GM18873 (cell line): Measurements from ENCODE around the gene CFAP77.

ENCODE experiments used
- ATAC-seq: cut with Tn5 transposase; IDR thresholded peaks from one replicate; pipeline ENCODE4 v1.9.1; 2021; ENCODE audit warnings: mild to moderate bottlenecking, moderate library complexity, moderate number of reproducible peaks; ENCODE audit not compliant: unreplicated experiment, low FRiP score

The CFAP77 gene

DNA sequence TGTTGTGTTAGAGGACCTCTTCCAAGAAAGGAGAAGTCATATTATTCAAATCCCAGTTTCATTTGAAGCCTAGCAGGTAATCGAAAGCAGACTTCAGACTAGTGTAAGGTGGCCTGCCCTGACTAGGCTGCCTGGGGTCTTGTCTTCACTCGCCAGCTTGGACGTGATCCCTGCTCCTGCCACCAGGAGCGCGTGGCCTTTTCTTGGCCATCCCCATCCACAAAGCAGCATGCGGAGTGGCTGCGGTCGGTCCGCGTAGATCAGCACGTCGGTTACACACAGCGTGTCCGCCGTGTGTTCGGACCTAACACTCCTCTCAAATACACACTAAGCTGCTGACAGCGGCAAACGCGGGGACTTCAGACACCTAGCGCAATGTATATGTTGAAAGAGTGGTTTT is 37.3 kb downstream of the CFAP77 start:
- ATAC-seq = no peak

DNA sequence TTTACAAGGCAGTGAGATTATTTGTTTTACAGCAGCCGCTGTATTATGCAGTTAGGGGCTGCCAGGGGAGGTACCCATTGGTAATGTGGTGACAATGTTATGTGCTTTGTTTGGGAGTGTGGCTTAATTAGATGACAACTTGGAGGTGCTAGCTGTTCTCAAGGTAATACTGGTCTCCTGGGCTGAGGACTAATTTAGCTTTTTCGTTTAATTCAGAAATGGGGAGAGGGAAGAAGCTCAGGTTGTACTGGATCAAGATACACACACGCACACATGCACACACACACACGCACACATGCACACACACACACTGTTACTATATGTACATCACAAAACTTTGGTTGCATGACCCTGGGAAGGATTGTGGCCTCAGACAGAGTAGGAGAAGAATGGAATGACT is 37.9 kb downstream of the CFAP77 start:
- no peak for ATAC-seq

DNA sequence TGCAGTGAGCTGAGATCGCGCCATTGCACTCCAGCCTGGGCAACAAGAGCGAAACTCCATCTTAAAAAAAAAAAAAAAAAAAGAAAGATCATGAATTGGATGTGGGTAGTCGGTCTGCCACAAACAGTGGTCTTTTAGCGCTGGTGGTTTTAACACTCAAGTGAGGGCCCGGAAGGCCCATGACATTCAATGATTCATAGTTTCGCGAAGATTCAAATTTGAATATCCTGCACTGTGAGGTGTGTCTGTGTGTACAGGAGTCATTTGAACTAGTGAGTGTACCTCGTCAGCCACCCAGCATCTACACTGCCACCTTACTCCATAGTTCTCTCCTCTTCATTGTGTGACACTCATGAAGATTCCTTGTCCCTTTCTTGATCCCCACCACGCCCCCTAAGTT is 41.3 kb downstream of the CFAP77 start:
- ATAC-seq = no peak

DNA sequence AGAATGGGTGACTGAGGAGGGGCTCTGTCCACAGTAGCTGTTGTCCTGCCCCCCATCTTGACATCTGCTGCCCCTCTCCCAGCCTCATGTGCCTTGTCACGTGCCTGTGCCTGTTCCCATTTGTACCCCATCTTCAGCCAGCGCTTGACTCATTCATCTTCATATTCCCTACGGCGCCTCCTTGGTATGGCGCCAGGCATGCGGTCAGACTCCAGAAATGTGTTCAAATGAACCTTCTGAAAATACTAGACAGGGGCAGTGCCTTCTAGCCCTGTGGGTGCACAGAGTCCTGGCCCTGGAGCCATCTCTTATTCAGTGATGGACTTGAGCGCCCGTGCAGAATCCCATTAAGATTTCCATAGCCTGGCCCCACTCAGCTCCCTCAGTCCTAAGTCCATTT is 46.2 kb downstream of the CFAP77 start:
- no peak for ATAC-seq

DNA sequence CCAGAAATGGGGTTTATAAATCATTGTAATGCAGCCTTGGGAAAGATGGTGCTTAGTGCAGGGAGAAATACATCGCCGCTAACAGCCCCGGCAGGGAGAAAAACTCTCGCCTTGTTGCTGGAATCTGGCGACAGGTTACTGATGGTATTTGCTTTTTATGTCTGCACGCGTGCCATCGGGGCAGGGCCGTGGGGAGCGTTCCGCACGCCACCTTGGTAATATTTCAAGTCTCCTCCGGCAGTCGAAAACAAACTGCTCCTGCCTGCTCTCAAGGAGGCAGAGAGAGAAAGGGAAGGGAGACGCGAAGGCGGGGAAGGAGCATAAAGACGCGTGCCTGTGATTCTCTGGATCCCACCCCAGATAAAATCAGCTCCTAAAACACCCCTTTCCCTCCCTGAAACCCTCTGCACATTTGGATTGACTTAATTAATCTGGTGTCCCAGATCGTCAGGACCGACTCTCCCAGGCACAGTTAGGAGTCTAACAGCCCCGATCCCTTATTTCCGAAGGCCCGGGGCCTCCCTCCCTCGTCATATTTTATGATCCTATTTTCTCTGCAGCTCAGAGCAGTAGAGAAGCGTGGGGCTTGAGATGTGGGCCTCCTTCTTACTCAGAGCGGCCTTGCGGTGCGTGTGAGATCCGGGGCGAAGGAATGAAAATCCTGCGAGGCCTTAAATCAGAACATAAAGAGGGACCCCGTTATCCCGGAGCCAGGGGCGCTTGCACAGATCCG is 47.7 kb downstream of the CFAP77 start:
- ATAC-seq = no peak

DNA sequence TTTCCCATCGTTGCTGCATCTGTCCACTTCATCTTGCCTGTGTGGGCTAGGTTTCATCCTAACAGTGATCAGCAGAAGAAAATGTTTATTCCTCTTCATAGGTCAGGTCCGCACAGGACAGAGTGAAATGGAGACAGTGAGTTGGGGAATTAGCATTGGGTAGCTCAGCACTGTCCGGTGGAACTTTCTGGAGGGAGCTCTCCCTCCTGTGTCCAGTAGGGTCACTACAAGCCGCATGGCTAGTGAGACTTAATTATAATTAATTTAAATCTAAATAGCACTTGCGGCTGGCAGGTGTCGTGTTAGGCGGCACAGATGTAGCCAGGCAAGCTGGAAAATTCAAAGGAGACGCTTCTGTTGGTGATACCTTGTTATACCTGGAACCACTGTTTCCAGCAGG is 48.4 kb downstream of the CFAP77 start:
- no peak for ATAC-seq

DNA sequence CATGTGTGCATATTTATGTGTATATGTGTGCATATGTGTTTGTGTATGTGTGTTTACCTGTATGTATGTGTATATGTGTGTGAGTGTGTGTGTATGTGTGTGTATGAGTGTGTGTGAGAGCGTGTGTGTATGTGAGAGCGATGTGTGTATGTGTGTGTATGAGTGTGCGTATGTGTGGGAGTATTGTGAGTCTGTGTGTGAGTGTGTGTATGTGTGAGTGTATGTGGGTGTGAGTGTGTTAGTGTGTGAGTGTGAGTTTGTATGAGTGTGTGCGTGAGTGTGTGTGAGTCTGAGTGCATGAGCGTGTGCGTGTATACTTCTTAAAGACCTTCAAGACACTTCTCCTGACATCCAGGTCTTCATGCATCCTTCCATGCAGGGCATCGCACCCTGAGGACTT is 49.6 kb downstream of the CFAP77 start:
- no peak for ATAC-seq

DNA sequence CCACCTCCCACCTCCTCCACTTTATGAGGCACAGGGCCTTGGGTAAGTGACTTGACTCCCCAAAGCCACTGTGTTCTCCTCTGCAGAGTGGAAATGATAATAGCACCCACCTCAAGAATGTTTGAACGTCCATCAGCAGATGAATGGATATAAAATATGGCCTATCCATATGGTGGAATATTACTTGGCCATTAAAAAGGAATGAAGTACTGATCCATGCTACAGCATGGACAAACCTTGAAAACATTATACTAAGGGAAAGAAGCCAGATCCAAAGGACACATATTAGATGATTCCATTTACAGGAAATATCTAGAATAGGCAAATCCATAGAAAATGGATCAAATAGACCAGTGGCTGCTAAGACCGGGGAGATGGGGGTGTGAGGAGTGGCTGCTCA is 50.2 kb downstream of the CFAP77 start:
- no peak for ATAC-seq

DNA sequence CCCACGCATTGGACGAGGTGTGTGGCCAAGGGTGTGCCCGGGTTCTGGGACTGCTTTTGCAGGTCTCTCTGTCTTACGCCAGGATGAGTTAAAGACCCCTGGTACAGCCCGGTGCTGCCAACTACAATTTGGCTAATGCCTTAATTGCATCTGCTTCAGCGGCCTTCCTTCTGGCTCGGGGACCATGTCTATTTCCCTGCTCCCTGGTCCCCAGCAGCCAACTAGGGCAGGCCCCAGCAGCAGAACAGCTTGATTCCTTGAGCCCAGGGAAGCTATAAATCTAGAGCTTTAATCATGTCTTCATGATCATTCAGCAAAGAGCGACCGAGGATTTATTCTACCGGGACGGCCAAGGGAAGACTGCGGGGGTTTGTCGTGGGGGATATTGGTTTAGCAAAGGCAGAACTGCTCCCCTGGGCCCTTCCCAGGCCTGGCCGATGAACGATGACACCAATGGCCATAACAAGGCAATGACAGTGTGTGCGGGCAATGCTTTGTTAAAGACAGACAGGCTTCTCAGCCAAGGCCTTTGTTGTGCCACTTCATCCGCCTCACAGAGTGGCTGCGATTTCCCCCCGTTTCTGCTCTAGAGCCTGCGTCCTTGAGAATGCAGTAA is 51.4 kb downstream of the CFAP77 start:
- ATAC-seq = no peak

DNA sequence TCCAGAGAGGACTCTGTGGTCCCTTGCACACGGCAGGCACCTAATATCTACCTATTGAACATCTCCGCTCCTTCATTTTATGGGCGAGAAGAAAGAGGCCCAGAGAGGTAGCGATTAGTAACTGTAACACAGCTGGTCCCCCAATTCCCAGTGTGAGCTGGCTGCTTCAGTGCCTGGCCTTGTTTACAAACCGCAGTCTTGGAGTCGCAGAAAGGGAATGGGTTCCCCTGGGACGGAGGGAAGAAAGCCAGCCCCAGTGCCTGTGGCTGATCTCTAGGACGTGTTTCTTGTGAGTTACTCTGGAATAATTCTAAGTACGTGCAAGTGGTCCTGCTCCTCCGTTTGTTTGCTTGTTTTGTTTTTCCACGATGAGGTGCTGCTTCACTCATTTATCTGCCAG is 52.0 kb downstream of the CFAP77 start:
- no peak for ATAC-seq

DNA sequence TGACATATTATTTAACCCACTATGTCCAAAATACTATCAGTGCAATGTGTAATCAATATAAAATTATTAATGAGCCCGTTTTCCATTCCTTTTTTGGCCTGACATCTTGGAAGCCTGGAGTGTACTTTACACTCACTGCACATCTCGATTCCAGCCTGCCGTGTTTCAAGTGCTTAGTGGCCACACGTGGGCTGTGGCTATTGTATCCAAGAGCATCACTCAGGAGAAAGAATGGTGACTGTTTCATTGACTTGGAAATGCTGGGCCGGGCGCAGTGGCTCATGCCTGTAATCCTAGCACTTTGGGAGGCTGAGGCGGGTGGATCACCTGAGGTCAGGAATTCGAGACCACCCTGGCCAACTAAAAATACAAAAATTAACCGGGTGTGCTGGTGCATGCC is 54.5 kb downstream of the CFAP77 start:
- no peak for ATAC-seq

DNA sequence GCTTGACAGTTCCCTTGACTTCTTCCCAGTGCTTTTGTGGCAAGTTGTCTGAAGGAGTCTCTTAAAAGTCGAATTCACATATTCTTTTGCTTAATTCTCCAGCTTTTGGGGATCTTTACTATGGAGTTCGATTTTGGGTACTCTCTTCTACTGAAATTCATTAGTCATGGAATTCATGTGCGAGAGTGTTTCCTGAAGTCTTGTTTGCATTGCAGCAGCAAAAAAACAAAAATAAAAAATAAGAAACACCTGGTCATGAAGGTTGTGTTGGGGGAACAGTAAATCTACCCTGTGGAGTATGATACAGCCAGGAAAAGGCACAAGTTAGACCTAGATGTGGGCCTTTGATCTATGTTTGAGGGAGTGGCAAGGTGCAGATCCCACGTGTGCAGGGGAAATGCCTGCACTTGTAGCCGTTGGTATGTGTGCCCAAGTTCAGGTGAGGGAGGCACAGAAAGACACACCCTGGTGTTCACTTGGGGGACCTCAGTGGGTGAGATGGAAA is 55.2 kb downstream of the CFAP77 start:
- no peak for ATAC-seq

DNA sequence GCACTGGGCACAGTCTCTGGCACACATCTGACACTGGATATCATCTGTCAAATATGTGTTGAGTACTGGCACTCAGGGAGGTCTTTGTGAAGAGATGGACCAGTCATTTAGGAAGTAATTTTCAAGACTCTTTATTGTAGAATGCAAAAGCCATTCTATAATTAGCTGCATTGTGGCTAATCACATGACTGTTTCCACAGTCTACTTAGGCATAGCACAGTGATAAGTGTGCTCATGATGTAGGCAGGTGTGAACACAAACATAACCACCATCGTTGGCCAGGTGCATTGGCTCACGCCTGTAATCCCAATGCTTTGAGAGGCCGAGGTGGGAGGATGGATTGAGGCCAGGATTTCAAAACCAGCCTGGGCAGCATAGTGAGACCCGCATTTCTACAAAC is 62.2 kb downstream of the CFAP77 start:
- no peak for ATAC-seq

DNA sequence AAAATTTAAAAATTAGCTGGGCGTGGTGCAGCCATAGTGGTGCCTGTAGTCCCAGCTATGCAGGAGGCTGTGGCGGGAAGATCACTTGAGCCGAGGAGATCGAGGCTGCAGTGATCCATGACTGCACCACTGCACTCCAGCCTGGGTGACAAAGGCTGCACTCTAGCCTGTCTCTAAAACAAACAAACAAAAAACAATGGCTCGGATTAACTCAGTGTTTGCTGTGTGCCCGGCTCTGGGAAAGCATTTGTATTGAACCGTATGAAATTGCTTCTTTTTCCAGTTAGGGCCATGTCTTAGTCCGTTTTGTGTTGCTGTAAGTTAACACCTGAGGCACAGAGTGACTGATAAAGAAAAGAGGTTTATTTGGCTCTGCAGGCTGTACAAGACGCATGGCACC is 62.6 kb downstream of the CFAP77 start:
- no peak for ATAC-seq

DNA sequence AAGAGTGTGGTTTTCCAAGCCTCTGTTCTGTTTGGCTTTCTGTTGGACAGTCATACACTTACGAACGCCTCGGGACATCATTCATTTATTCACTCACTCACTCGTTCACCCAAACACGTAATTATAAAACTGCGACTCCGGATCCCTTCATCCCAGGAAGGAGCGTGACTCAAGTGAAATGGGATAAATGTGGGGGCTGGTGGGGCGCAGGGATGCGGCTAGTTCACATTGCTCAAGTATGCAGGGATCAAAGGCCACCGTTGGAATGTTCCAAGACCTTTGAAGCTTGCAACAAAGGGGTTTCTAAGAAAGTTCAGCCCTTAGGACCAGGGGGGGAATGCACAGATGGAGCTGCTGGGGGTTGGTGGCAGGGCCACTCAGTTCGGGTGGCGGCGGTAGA is 64.2 kb downstream of the CFAP77 start:
- ATAC-seq = no peak

DNA sequence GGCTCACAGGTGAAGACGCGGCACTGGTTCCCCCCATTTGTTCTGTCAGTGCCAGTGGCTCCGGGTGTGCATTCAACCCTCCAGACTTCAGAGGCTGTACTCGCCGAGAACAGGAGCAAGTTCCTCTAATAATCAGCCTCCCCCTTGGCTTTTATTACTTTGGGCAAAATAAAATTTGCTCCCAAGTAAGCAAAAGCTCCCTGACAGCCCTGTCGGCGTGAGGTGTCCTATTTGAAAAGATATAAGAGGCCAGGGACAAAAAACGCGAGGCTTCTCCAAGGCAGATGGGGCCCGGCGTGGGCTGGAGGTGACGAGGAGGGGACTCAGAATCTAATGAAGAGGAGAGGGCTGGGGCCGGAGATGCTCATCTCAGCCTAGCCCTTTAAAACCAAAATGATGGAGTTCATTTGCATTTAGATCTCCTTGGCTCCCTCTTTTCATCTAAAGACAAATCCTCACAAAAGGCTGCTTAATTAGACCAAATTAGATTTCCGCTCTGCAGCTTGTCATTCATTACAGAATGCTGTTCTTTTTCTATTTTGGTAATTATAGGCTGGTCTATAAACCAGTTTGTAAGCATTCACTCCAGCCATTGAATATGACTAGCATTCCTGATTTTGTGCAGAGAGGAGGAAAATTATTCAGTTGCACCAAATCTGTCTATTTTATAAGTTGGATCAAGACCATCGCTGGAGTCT is 68.5 kb downstream of the CFAP77 start:
- no peak for ATAC-seq

DNA sequence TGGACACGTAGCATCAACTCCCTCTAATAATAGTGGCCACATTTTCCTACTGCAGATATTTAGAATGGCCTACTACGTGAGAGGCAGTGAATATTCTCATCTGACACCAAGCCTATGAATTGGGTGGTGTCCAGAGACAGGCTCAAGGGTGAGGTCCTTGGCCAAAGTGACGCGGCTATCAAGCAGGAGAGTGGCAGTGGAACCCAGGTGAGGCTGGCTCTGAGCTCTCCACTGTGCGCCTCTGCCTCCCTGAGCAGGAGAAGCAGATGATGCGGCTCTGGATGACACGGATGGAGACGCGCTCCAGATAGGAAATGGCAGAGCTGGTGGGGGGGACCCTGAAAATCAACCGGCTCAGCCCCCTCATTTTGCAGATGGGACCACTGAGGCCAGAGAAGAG is 69.7 kb downstream of the CFAP77 start:
- ATAC-seq = no peak

DNA sequence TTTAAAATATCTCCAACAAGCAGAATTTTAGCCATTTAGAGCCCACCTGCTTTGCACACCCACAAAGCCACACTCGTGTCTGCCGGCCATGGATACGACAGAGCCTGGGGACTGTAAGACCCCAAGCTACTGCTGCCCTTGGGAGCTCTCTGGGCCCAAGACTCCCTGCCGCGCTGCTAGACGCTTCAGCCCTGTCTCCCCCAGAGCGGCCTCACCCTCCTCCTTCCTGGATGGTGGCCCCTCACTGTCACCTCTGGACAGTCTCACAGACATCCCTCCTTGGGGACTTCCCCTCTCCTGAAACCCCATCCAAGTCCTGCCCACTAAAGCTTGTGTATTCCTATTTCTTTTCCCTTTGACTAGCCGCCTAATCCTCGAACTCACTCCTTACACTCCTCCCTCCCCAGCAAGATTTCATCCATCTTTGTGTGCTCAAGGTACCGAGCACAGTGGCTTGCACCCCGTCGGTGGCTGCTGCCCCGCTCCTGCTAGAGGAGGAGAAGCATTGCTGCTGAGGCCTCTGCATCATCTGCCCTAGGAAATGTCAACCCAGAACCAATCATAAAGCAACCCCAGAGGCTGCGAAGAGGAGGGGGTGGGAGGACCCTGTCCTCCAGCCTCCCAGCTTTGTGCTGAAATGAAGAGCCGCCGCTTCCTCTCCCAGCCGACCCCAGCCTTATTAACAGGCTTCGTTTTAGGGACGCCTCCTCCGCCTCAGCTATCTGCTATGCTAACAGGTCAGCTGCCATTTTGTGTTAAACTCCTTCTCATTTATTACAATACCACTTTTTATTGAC is 71.2 kb downstream of the CFAP77 start:
- ATAC-seq = no peak

DNA sequence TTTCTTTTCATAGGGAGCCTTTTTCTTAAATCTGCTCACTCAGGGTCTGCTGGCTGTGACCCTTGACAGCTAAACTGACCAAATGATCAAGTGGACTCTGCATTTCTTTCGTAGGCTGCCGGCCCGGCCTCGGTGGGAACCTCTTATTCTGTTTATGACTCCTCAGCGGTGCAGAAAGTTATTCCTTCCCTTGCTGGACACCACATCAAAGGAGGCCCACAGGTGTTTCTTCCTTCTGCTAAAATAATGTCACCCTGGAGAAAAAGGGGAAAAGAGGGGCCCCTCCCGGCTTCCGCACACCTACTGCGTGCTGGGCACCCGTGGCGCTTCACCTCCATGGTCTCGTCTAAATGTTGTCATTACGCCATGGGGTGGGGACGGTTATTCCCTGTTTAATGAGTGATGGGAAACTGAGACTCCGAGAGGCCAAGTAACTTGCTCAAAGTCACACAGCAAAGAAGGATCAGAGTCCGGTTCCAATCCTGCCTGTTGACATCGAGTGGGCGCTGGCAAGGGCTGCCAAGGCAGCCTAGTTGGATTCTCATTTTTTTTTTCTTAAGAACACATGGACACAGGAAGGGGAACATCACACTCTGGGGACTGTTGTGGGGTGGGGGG is 72.3 kb downstream of the CFAP77 start:
- ATAC-seq = no peak

DNA sequence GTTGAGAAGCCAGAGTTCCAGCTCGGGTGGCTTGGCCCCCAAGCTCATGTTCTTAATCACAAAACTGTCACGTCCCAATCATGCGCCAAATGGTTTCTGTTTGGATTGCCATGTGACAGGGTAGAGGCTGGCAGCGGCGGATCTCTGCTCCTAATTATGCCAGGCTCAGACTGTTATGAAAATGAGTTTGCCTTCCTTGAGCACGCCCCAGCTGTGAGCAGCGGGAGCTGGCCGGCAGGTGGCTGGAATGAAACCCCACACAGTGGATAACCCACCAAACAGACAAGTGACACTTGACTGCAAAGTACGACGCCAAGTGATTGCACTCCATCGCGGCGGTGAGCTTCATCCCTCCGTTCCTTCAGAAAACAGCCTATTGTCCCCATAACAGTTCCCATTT is 75.4 kb downstream of the CFAP77 start:
- ATAC-seq = no peak
